ENCODE results near the gene FANCI.

Gene FANCI

GRCh38 chr15:89363770-89364169 lies 120.0 kb downstream of the FANCI start:
- no peak for DNase-seq

GRCh38 chr15:89364341-89364740 lies 120.6 kb downstream of the FANCI start:
- DNase-seq: peak in 1 of 2 donors; percentile 24

DNA sequence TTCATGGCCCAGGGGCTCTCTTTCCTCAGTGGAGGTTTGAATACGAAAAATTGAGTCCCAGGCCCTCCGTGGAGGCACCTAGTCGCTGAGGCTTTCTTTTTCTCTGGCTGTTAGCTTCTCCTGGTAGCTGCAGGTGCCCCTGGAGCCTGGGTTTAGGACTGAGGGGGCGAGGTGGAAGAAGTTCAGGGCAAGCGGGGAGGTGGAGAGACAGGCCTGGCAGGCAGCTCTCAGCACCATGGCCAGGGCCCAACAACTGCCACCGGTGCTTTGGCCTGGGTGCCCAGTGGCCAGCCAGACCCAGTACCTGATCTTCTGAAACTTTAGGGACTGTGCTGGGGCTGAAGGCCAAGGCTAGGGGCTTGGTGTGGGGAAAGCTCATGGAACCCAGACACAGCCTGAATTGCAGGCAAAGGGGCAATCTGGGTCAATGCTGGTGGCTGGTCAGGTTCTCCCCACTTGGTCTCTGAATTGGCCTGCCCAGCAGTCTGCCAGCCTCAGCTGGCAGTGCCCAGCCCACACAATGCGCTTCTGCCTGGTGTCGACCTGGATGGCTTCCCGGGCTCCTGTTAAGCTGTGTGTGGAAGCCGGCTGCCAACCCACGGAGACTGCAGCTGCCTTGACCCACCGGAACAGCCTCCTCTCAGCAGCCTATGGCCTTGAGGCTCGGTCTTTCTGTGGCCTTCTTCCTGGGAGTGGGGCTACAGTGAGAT lies 121.1 kb downstream of the FANCI start:
- DNase-seq: no peak

DNA sequence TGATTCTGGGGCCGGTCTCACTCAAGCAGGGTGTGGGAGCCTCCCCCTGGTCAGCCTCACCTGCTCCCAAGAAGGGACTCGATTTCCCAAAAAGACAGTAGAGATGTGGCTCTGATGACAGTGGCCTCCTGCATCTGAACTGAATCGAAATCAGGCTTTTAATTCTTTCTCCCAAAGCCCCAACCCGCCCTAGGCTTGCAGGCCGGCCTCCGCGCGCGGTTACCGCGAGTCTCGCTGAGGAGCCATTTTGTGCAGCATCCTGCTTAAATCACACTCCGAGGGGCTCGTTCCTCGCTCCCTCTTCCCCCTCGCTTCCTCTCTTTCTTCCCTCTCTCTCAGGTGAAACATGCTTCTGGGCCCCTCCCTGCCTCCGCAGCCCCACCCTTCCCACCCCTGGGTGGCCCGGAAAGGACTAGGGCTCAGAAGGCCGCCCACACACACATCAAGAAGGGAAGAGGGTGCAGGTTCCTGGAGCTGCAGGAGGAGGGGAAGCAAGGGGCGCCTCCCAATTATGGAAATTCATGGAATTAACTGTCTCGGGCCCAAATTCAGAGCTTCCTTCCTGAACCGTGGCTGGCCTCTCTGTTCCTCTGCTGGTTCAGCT lies 121.8 kb downstream of the FANCI start:
- DNase-seq: no peak

All from CD4-positive, alpha-beta T cell treated with Interleukin-1 beta for 1 hour (primary cell).